Ureter (tissue), 1 donor: ENCODE measurements around the gene TMEM119. TPM values are rescaled to one million over a fixed set of nuclear protein-coding genes. Genes with fewer than 3 reads are reported as not detected.
A peak's percentile ranks its signal among the peaks of the same experiment; 100 is the strongest.

Experiments
- DNase-seq: peaks from one replicate; pipeline ENCODE4 v3.0.0-alpha.2; 2020; ENCODE audit warnings: low spot score
- total RNA-seq: library from RNA; stranded (reverse); gene quantifications from one replicate; pipeline ENCODE4 v1.2.4, GENCODE V29; 2023
- donor health status: DM: yes; HTN: yes; CAD: no.

Gene TMEM119, protein sequence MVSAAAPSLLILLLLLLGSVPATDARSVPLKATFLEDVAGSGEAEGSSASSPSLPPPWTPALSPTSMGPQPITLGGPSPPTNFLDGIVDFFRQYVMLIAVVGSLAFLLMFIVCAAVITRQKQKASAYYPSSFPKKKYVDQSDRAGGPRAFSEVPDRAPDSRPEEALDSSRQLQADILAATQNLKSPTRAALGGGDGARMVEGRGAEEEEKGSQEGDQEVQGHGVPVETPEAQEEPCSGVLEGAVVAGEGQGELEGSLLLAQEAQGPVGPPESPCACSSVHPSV
- total RNA-seq, result 15.9 TPM

GRCh38 chr12:108597559-108598471 lies at the start of gene TMEM119:
Gene TMEM119, minus strand, starts transcription at chr12:108598084. Its CDS starts 5,701 bp downstream, at chr12:108592383.
- DNase-seq, result peak; percentile 58

GRCh38 chr12:108646600-108647579 lies 49.0 kb upstream of the TMEM119 start:
- no peak for DNase-seq

DNA sequence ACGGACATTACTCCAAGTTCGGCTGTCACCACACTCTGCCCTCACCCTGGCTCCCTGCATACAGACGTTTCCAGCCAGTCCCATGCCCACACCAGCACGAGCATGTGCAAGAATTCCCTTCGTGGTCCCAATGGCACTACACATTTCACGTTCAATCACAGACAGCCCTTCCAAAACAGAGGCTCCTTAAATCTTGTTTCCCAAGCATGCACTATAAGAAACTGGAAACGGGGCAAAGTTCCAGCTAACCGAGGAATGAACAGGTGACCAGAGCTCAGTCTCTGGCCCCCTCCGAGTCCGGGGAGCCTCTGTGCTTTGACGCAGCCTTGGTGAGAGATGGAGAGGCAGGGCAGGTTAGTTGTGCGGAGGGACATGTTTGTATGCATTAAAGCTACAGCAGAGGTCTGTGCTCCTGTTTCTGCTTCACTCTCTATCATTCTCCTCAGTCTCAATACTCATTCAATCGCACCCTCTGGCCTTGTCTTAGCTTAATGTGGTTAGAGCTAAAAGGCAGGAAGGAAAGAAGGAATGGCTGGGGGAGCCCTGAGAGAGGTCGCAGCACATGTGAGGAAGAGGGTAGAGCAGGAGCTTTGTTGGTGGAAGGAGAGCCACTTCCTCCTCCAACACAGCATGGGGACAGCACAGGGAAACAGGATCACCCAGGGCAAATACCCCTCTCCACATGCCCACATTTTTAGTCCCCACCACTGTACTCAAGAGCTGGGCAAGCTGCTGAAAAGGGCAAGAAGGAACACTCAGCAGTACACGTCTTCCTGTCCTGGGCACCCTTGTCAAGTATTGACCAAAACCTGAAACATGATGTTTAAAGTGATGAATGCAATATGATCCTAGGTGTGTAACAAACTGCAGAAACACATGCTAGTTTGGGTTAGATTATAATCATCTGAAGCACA lies 48.1 kb upstream of the TMEM119 start:
- no peak for DNase-seq

DNA sequence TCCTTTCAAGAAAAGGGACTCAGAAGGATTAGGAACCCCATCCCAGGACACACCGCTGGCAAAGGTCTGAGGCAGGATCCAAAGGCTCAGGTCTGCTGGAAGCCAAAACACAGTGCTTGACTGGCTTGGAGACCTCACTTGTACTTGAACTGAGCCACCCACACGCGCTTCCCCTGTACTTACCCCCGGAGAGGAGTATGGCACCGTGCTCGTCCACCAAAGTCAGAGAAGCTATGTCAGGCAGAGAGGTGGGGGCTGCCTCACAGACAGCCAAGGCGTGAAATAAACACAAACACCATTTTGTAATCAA lies 46.9 kb upstream of the TMEM119 start:
- DNase-seq, result no peak

DNA sequence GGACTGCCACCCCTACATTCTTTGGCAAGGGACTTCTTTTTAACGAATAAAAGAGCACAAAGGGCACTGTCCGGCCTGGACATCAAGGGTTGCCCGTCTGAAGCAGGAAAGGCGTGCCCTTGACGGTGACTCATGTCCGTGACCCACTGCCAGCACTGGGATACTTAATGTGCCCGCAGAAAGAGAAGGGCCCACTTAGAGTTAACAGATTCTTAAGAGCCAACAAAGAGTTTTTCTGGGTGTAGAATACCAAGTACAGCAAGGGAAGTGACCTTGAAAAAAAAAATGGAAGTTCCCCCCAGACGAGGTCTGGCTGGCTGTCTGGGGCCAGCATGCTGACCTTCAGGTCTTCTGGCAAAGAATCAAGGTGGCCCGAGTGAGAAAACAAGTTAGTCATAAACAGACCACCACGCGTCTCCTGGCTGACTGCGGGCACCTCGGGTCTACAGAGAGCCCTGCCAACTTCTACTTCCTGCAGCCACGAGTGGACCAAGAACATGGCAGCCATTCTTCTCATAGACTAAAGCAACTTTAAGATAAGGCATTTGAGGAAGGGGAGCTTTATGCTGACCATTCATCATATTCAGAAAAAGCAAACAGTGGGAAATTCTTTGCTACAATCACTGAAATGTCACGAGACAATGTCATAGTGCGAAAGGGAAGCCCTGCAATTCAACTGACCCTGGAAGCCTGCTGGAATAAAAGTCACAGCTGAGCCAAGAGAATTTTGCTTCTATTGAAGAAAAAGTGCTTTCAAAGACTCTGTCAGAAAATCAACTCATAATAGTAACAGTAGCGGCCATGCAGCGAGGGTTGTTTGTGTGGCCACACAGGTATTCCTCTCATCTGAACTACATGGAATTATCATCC lies 46.3 kb upstream of the TMEM119 start:
- DNase-seq, result no peak

GRCh38 chr12:108642899-108643654 lies 45.2 kb upstream of the TMEM119 start:
- no peak for DNase-seq

GRCh38 chr12:108642269-108642870 lies 44.5 kb upstream of the TMEM119 start:
- no peak for DNase-seq

- DNase-seq, result no peak
These were observed 43.8 kb upstream of the TMEM119 start for GRCh38 chr12:108641446-108642268.

DNA sequence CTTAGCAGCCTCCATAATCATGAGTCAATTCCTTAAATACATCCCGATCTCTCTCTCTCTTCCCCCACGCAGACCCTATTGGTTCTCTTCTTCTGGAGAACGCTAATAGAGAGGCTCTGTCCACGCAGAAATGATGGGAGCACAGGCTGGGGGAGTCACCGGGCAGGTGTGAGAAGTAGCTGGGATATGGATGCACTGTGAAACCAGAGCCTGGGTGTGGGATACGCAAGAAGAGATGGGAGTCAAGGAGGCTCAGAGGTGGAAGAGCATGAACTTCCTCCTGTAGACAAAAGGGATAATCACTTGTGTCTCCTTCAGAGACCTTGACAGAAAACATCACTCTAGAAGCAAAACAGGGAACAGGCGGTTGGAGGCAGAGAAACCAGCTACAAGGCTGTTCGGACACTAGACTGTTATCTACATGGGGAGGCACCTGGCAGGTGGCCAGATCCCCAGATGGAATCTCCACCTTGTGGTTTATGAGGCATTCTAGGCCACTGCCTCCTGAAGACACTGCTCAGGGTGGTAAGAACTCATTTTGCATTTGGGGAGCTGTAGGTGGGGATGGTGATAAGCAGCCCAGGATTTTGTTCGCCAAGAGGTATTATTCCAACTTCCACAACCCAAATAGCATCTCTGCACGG lies 43.0 kb upstream of the TMEM119 start:
- no peak for DNase-seq

GRCh38 chr12:108638997-108639822 lies 41.3 kb upstream of the TMEM119 start:
- DNase-seq, result no peak

DNA sequence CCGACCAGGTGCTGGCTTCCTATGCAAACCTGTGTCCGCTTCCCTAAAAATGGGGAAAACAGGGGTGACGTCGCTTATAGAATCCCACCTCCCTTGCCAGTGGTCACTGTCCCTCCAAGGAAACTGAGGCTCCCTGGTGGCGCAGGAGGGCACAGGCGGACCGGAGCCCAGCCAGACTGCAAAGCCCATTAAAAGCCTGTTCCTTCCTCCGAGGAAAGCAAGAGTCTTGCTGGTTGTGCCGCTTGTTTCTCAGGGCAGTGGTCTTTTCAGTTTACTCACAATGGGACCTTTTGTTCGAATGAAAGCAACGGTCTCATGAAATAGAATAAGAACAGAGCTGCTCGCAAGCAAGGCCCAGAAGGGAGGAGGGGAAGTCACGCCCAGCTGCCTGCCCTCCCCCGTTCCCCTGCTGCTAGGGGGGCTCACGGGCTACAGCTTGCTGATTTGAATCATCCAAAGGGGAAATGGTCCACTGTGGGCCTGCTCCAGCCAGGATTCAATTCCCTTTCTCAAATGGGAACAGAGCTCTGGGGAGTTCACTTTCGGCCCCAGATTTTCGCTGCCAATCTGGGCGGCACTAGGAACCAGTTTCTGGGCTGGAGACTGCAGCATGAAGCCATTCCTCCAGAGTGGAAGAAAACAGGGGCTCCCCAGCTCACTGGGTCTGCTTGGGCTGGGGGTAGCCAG lies 40.4 kb upstream of the TMEM119 start:
- DNase-seq, result no peak

- no peak for DNase-seq
These were observed 39.5 kb upstream of the TMEM119 start for GRCh38 chr12:108637222-108637971.

GRCh38 chr12:108635997-108636808 lies 38.3 kb upstream of the TMEM119 start:
- DNase-seq, result no peak
